ENCODE measurements around the gene FNIP1. TPM values are rescaled to one million over a fixed set of nuclear protein-coding genes. Genes with fewer than 3 reads are reported as not detected.
"Not testable (repeated sequence)": the region's sequence is repeated elsewhere in the genome, so short reads cannot be mapped to it uniquely, and the experiment has no call there.

The FNIP1 gene
- total RNA-seq, 1 donor from 2014 or later, result 28.5 TPM

GRCh38 chr5:131628990-131629389 is 167.8 kb downstream of the FNIP1 start:
- DNase-seq (ENCODE audit: low read depth), result peak; percentile 29
- no peaks in the 10 kb centered on the region for H3K9me3 Mint-ChIP-seq (ENCODE audit: unreplicated experiment)
- no peaks in the 10 kb centered on the region for H3K36me3 ChIP-seq (ENCODE audit: insufficient read depth, low read length)
- no peaks in the 10 kb centered on the region for H3K27me3 ChIP-seq (ENCODE audit: insufficient read depth, low read length)
- H3K4me2 ChIP-seq (ENCODE audit: low read length), result no peak overlapping the region
- H3K79me2 ChIP-seq (ENCODE audit: insufficient read depth, low read length), result peaks cover 96% of the 10 kb centered on the region
- TF ChIP-seq CTCF (IDR thresholded peaks at IDR 0.05; ENCODE audit: insufficient read depth, low read depth, low read length) (no peak), EZH2 (IDR thresholded peaks at IDR 0.05; ENCODE audit: insufficient read depth, low read length) (no peak)
- no peak overlapping the region for H3K9ac ChIP-seq (ENCODE audit: low read length)
- no peak overlapping the region for H2AFZ ChIP-seq (ENCODE audit: low read depth, low read length)
- H3K27ac Mint-ChIP-seq (ENCODE audit: unreplicated experiment), result peak overlapping the region; percentile 84
- H4K20me1 ChIP-seq (ENCODE audit: insufficient read depth, low read length), result peaks cover 30% of the 10 kb centered on the region
- H3K4me3 Mint-ChIP-seq (ENCODE audit: unreplicated experiment), result peak overlapping the region; percentile 36
- H3K4me1 ChIP-seq (ENCODE audit: insufficient read depth, low read length), result peaks cover 4% of the 10 kb centered on the region
- peaks cover 6% of the 10 kb centered on the region for H3K36me3 Mint-ChIP-seq (ENCODE audit: low read depth, unreplicated experiment)
- no peak for FAIRE-seq
- H3K27me3 Mint-ChIP-seq (ENCODE audit: low read depth, unreplicated experiment), result no peaks in the 10 kb centered on the region
- no peak overlapping the region for H3K4me3 ChIP-seq (ENCODE audit: insufficient read depth, low read depth, low read length)
- peaks cover 18% of the 10 kb centered on the region for H3K4me1 Mint-ChIP-seq (ENCODE audit: low read depth, unreplicated experiment)
- H3K9me3 ChIP-seq (ENCODE audit: insufficient read depth, low read depth, low read length), result no peaks in the 10 kb centered on the region
- peak overlapping the region; percentile 0 for H3K27ac ChIP-seq (ENCODE audit: low read depth, low read length)

- TF ChIP-seq EZH2 (IDR thresholded peaks at IDR 0.05; ENCODE audit: insufficient read depth, low read length), result no peak
- TF ChIP-seq CTCF (IDR thresholded peaks at IDR 0.05; ENCODE audit: insufficient read depth, low read depth, low read length), result no peak
- H3K27me3 ChIP-seq (ENCODE audit: insufficient read depth, low read length), result no peaks in the 10 kb centered on the region
- peaks cover 29% of the 10 kb centered on the region for H4K20me1 ChIP-seq (ENCODE audit: insufficient read depth, low read length)
- H3K4me3 ChIP-seq (ENCODE audit: insufficient read depth, low read depth, low read length), result no peak overlapping the region
- H3K9me3 ChIP-seq (ENCODE audit: insufficient read depth, low read depth, low read length), result no peaks in the 10 kb centered on the region
- peaks cover 23% of the 10 kb centered on the region for H3K4me1 Mint-ChIP-seq (ENCODE audit: low read depth, unreplicated experiment)
- DNase-seq (ENCODE audit: low read depth) (no peak), FAIRE-seq (no peak)
- no peaks in the 10 kb centered on the region for H3K9me3 Mint-ChIP-seq (ENCODE audit: unreplicated experiment)
- H3K27ac ChIP-seq (ENCODE audit: low read depth, low read length), result no peak overlapping the region
- no peak overlapping the region for H3K4me2 ChIP-seq (ENCODE audit: low read length)
- H3K27ac Mint-ChIP-seq (ENCODE audit: unreplicated experiment), result peak overlapping the region; percentile 13
- peaks cover 6% of the 10 kb centered on the region for H3K36me3 Mint-ChIP-seq (ENCODE audit: low read depth, unreplicated experiment)
- H3K27me3 Mint-ChIP-seq (ENCODE audit: low read depth, unreplicated experiment), result no peaks in the 10 kb centered on the region
- no peak overlapping the region for H3K9ac ChIP-seq (ENCODE audit: low read length)
- no peak overlapping the region for H2AFZ ChIP-seq (ENCODE audit: low read depth, low read length)
- no peaks in the 10 kb centered on the region for H3K36me3 ChIP-seq (ENCODE audit: insufficient read depth, low read length)
- no peaks in the 10 kb centered on the region for H3K4me1 ChIP-seq (ENCODE audit: insufficient read depth, low read length)
- H3K79me2 ChIP-seq (ENCODE audit: insufficient read depth, low read length), result peaks cover 86% of the 10 kb centered on the region
- H3K4me3 Mint-ChIP-seq (ENCODE audit: unreplicated experiment), result no peak overlapping the region
Observed at GRCh38 chr5:131627207-131627865, 169.5 kb downstream of the FNIP1 start.

GRCh38 chr5:131622633-131623032 is 174.2 kb downstream of the FNIP1 start:
- peak; percentile 71 for DNase-seq (ENCODE audit: low read depth)
- H3K27ac Mint-ChIP-seq (ENCODE audit: unreplicated experiment), result peak overlapping the region; percentile 23
- Histone ChIP-seq H2AFZ (ENCODE audit: low read depth, low read length) (no peak overlapping the region), H3K27ac (ENCODE audit: low read depth, low read length) (no peak overlapping the region), H3K36me3 (ENCODE audit: insufficient read depth, low read length) (no peaks in the 10 kb centered on the region), H3K9me3 (ENCODE audit: insufficient read depth, low read depth, low read length) (no peaks in the 10 kb centered on the region), H3K79me2 (ENCODE audit: insufficient read depth, low read length) (peaks cover 85% of the 10 kb centered on the region), H3K27me3 (ENCODE audit: insufficient read depth, low read length) (no peaks in the 10 kb centered on the region), H3K4me2 (ENCODE audit: low read length) (peak overlapping the region; percentile 21), H3K4me1 (ENCODE audit: insufficient read depth, low read length) (no peaks in the 10 kb centered on the region), H4K20me1 (ENCODE audit: insufficient read depth, low read length) (peaks cover 24% of the 10 kb centered on the region), H3K4me3 (ENCODE audit: insufficient read depth, low read depth, low read length) (no peak overlapping the region), H3K9ac (ENCODE audit: low read length) (no peak overlapping the region)
- H3K4me3 Mint-ChIP-seq (ENCODE audit: unreplicated experiment), result no peak overlapping the region
- peaks cover 21% of the 10 kb centered on the region for H3K4me1 Mint-ChIP-seq (ENCODE audit: low read depth, unreplicated experiment)
- TF ChIP-seq EZH2 (IDR thresholded peaks at IDR 0.05; ENCODE audit: insufficient read depth, low read length), result no peak
- TF ChIP-seq CTCF (IDR thresholded peaks at IDR 0.05; ENCODE audit: insufficient read depth, low read depth, low read length), result no peak
- no peak for FAIRE-seq
- no peaks in the 10 kb centered on the region for H3K27me3 Mint-ChIP-seq (ENCODE audit: low read depth, unreplicated experiment)
- H3K36me3 Mint-ChIP-seq (ENCODE audit: low read depth, unreplicated experiment), result peaks cover 1% of the 10 kb centered on the region
- no peaks in the 10 kb centered on the region for H3K9me3 Mint-ChIP-seq (ENCODE audit: unreplicated experiment)

GRCh38 chr5:131621164-131621563 is 175.7 kb downstream of the FNIP1 start:
- not testable (repeated sequence) for H3K27me3 Mint-ChIP-seq (ENCODE audit: low read depth, unreplicated experiment); H3K27me3 ChIP-seq (ENCODE audit: insufficient read depth, low read length); H3K4me2 ChIP-seq (ENCODE audit: low read length); H3K4me3 Mint-ChIP-seq (ENCODE audit: unreplicated experiment); H3K9ac ChIP-seq (ENCODE audit: low read length); H3K36me3 ChIP-seq (ENCODE audit: insufficient read depth, low read length); H3K4me3 ChIP-seq (ENCODE audit: insufficient read depth, low read depth, low read length); FAIRE-seq; H3K9me3 Mint-ChIP-seq (ENCODE audit: unreplicated experiment); H3K36me3 Mint-ChIP-seq (ENCODE audit: low read depth, unreplicated experiment); H3K4me1 ChIP-seq (ENCODE audit: insufficient read depth, low read length); H2AFZ ChIP-seq (ENCODE audit: low read depth, low read length); DNase-seq (ENCODE audit: low read depth); H3K27ac ChIP-seq (ENCODE audit: low read depth, low read length); H3K27ac Mint-ChIP-seq (ENCODE audit: unreplicated experiment); H3K9me3 ChIP-seq (ENCODE audit: insufficient read depth, low read depth, low read length)
- peaks cover 17% of the 10 kb centered on the region for H3K4me1 Mint-ChIP-seq (ENCODE audit: low read depth, unreplicated experiment)
- H4K20me1 ChIP-seq (ENCODE audit: insufficient read depth, low read length), result peaks cover 24% of the 10 kb centered on the region
- H3K79me2 ChIP-seq (ENCODE audit: insufficient read depth, low read length), result peaks cover 84% of the 10 kb centered on the region

Data from astrocyte (in vitro differentiated cells and primary cell).